HCT116 (cell line): ENCODE results near the gene CD3G. TPM values are rescaled to one million over a fixed set of nuclear protein-coding genes. Genes with fewer than 3 reads are reported as not detected.

Source experiments
- ATAC-seq: fragments of 200-7000 bp; cut with Tn5 transposase; 2 replicates; pipeline ENCODE4 v1.9.1; 2020; ENCODE audit warnings: mild to moderate bottlenecking, moderate library complexity
- BruUV-seq: library from RNA; stranded (reverse); fragments of 400-500 nt; replicated peaks from 2 replicates; lab custom pipeline; 2021; lab: Mats Ljungman, UMichigan
- CTCF ChIA-PET: fragments of 300-600 bp; sonication (Branson Sonifier 250); formaldehyde crosslinking; loops from one replicate; lab custom pipeline; 2021; ENCODE audit warnings: antibody characterized with exemption; lab: Charles Lee
- POLR2A ChIA-PET: fragments of 300-600, 350-600 bp; sonication (Branson Sonifier 250); formaldehyde crosslinking; loops from one replicate; lab custom pipeline; 2021; ENCODE audit warnings: antibody characterized with exemption; lab: Charles Lee
- RAD21 ChIA-PET, 2 experiments: fragments of 300-600 bp; sonication (Branson Sonifier 250); formaldehyde crosslinking; loops; one replicate each; lab custom pipeline; 2023; ENCODE audit warnings: low total read pairs in 2 of 2; ENCODE audit not compliant: uncharacterized antibody in 2 of 2, unreplicated experiment in 2 of 2, low non-redundant PET in 1 of 2; lab: Charles Lee
- DNase-seq: peaks from one replicate; pipeline ENCODE4 v3.0.0-alpha.2; 2010; ENCODE audit warnings: low read depth, low spot score
- H2AFZ ChIP-seq: fragments of 200-600 bp; shearing (Covaris generic), sonication (generic); 2 replicates; pipeline ENCODE4 v1.6.1; 2017; ENCODE audit warnings: low read depth, mixed run types, mixed read lengths, antibody characterized with exemption, low read length; ENCODE audit not compliant: poor library complexity, severe bottlenecking
- H3K27ac ChIP-seq: 2 replicates; pipeline ENCODE4 v1.5.1; 2012; ENCODE audit warnings: low read depth, low read length
- H3K27me3 ChIP-seq: fragments of 200-600 bp; sonication (generic); 2 replicates; pipeline ENCODE4 v1.6.1; 2016; ENCODE audit warnings: mixed run types, low read length, mixed read lengths; ENCODE audit not compliant: insufficient read depth
- H3K36me3 ChIP-seq, 2 experiments: fragments of 200-500 bp in 1 of 2; fragments of 200-600 bp in 1 of 2; sonication (Bioruptor generic) in 1 of 2; sonication (generic) in 1 of 2; 2 replicates each; pipeline versions ENCODE4 v1.5.1 to v1.6.1; 2014 to 2016; ENCODE audit warnings: low read length in 2 of 2, inconsistent platforms in 1 of 2, mixed read lengths in 1 of 2, mixed run types in 1 of 2; ENCODE audit not compliant: insufficient read depth in 2 of 2, control insufficient read depth in 1 of 2
- H3K4me1 ChIP-seq, 2 experiments: fragments of 200-600 bp in 1 of 2; sonication (generic) in 1 of 2; 2 replicates each; pipeline versions ENCODE4 v1.5.1 to v1.6.1; 2012 to 2017; ENCODE audit warnings: low read length in 2 of 2, inconsistent platforms in 1 of 2, mild to moderate bottlenecking in 1 of 2, mixed read lengths in 1 of 2, mixed run types in 1 of 2, moderate library complexity in 1 of 2; ENCODE audit not compliant: insufficient read depth in 2 of 2, control insufficient read depth in 1 of 2
- H3K4me2 ChIP-seq: fragments of 200-600 bp; sonication (generic); 2 replicates; pipeline ENCODE4 v1.6.1; 2017; ENCODE audit warnings: mixed run types, low read length, mixed read lengths
- H3K4me3 ChIP-seq, 2 experiments: fragments of 200-600 bp in 1 of 2; sonication (generic) in 1 of 2; replicated peaks in 1 of 2; 2 replicates each; pipeline ENCODE4 v1.5.1; 2011 to 2016; ENCODE audit warnings: low read length in 2 of 2, control low read depth in 1 of 2, low read depth in 1 of 2, mild to moderate bottlenecking in 1 of 2, mixed read lengths in 1 of 2, mixed run types in 1 of 2
- H3K79me2 ChIP-seq: fragments of 200-600 bp; sonication (generic); 2 replicates; pipeline ENCODE4 v1.6.1; 2017; ENCODE audit warnings: mild to moderate bottlenecking, mixed run types, low read length, moderate library complexity, mixed read lengths; ENCODE audit not compliant: insufficient read depth
- H3K9ac ChIP-seq: fragments of 200-600 bp; sonication (generic); 2 replicates; pipeline ENCODE4 v1.6.1; 2016; ENCODE audit warnings: low read length, mixed read lengths
- H3K9me2 ChIP-seq: fragments of 200-600 bp; sonication (generic), shearing (Covaris generic); 2 replicates; pipeline ENCODE4 v1.6.1; 2017; ENCODE audit warnings: mixed run types, mild to moderate bottlenecking, moderate library complexity; ENCODE audit not compliant: insufficient read depth
- H3K9me3 ChIP-seq, 2 experiments: fragments of 200-500 bp in 1 of 2; fragments of 200-600 bp in 1 of 2; sonication (Bioruptor generic) in 1 of 2; sonication (generic) in 1 of 2; 2 replicates each; pipeline ENCODE4 v1.6.1; 2014 to 2017; ENCODE audit warnings: low read length in 2 of 2, mixed read lengths in 2 of 2, inconsistent platforms in 1 of 2, low read depth in 1 of 2, mild to moderate bottlenecking in 1 of 2, mixed run types in 1 of 2, moderate library complexity in 1 of 2; ENCODE audit not compliant: control insufficient read depth in 1 of 2, insufficient read depth in 1 of 2
- H4K20me1 ChIP-seq: fragments of 200-600 bp; sonication (generic), shearing (Covaris generic); 2 replicates; pipeline ENCODE4 v1.6.1; 2017; ENCODE audit warnings: mixed run types, mild to moderate bottlenecking, moderate library complexity; ENCODE audit not compliant: insufficient read depth
- EGR1 ChIP-seq: IDR thresholded peaks from 2 replicates; pipeline ENCODE4 v1.6.1; 2012; ENCODE audit warnings: low read depth
- EZH2phosphoT487 ChIP-seq: fragments of 200-600 bp; IDR thresholded peaks from 2 replicates; pipeline ENCODE4 v1.6.1; 2018; ENCODE audit warnings: antibody characterized with exemption, borderline replicate concordance
- RAD21 ChIP-seq: IDR thresholded peaks from 2 replicates; pipeline ENCODE4 v1.6.1; 2012; ENCODE audit warnings: low read depth, mild to moderate bottlenecking
- REST ChIP-seq: IDR thresholded peaks from 2 replicates; pipeline ENCODE4 v1.6.1; 2012; ENCODE audit warnings: low read depth
- SRF ChIP-seq: IDR thresholded peaks from 2 replicates; pipeline ENCODE4 v1.6.1; 2012; ENCODE audit warnings: low read depth
- intact Hi-C: fragments of 100-400 bp; cut with micrococcal nuclease; formaldehyde crosslinking; loops from 2 replicates; pipeline ENCODE4 v1.10.0; 2022
- total RNA-seq: library from RNA; stranded (reverse); gene quantifications from one replicate; pipeline ENCODE4 v1.2.1, GENCODE V29; 2021; ENCODE audit not compliant: unreplicated experiment
- TF ChIP-seq, protein P1 (sequence below), 3 experiments: fragments of 200-600 bp in 1 of 3; sonication (generic) in 1 of 3; IDR thresholded peaks in 2 of 3; conservative IDR thresholded peaks in 1 of 3; 2 replicates each; pipeline ENCODE4 v1.5.1; 2012 to 2017; ENCODE audit warnings: low read depth in 2 of 3, low read length in 2 of 3, antibody characterized with exemption in 1 of 3, borderline replicate concordance in 1 of 3, control low read depth in 1 of 3, mild to moderate bottlenecking in 1 of 3, mixed read lengths in 1 of 3, mixed run types in 1 of 3, moderate library complexity in 1 of 3; ENCODE audit not compliant: insufficient read depth in 1 of 3

The CD3G gene
- total RNA-seq, 1 experiment from 2014 or later, result 0.20 TPM

DNA sequence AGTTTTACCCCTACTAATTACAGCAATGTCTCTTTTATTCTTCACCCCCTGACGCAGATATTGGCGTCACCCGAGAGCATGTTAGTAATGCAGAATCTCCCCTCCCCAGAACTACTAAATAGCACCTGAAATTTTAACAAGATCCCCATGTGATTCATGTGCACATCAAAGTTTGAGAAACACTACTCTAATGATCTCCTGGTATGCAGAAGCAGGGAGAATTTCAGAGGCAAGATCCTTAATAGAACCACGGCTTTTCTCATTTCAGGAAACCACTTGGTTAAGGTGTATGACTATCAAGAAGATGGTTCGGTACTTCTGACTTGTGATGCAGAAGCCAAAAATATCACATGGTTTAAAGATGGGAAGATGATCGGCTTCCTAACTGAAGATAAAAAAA lies 5.3 kb downstream of the CD3G start (continued):
- TF ChIP-seq EGR1 (no peak), EZH2phosphoT487 (no peak), SRF (no peak)

GRCh38 chr11:118353084-118353710 lies 9.1 kb downstream of the CD3G start:
- BruUV-seq, result no TSS peak
- Histone ChIP-seq H3K4me2 (peak overlapping the region; percentile 51), H4K20me1 (no peaks in the 10 kb centered on the region), H3K27me3 (peaks cover 22% of the 10 kb centered on the region), H2AFZ (peak overlapping the region; percentile 87), H3K4me1 (no peaks in the 10 kb centered on the region), H3K4me3 (no peak overlapping the region), H3K79me2 (no peaks in the 10 kb centered on the region), H3K9me3 (no peaks in the 10 kb centered on the region), H3K9ac (no peak overlapping the region), H3K27ac (no peak overlapping the region), H3K9me2 (no peaks in the 10 kb centered on the region), H3K36me3 (no peaks in the 10 kb centered on the region)
- ATAC-seq (no peak; the same call in 1 of the 2 replicates), DNase-seq (no peak)
- ChIA-PET RAD21 (interaction anchor here in 1 of 2 experiments (0.7 kb wide), 1 partner anchor 20 kb away, joined by 3 read pairs; no protein-coding TSS in a partner anchor), POLR2A (no interaction called here), CTCF (interaction anchor here (1.0 to 1.8 kb wide), 3 partner anchors 9 to 155 kb away, joined by 4 to 7 read pairs (median 5); no protein-coding TSS in a partner anchor)
- intact Hi-C loops, result loop anchor here (1.0 to 2.0 kb wide), 3 partner anchors 58 to 208 kb away; no protein-coding TSS in a partner anchor
- TF ChIP-seq, protein P1, sequence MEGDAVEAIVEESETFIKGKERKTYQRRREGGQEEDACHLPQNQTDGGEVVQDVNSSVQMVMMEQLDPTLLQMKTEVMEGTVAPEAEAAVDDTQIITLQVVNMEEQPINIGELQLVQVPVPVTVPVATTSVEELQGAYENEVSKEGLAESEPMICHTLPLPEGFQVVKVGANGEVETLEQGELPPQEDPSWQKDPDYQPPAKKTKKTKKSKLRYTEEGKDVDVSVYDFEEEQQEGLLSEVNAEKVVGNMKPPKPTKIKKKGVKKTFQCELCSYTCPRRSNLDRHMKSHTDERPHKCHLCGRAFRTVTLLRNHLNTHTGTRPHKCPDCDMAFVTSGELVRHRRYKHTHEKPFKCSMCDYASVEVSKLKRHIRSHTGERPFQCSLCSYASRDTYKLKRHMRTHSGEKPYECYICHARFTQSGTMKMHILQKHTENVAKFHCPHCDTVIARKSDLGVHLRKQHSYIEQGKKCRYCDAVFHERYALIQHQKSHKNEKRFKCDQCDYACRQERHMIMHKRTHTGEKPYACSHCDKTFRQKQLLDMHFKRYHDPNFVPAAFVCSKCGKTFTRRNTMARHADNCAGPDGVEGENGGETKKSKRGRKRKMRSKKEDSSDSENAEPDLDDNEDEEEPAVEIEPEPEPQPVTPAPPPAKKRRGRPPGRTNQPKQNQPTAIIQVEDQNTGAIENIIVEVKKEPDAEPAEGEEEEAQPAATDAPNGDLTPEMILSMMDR (IDR thresholded peaks at IDR 0.05 in 2 of 3, conservative IDR thresholded peaks at IDR 0.05 in 1 of 3; ENCODE audit: borderline replicate concordance in 1 of 3, insufficient read depth in 1 of 3, low read depth in 2 of 3, low read length in 2 of 3), result peak; percentile 45 to 76 (median 70); a peak in 5 of 6 replicates
- TF ChIP-seq RAD21, result peak; percentile 62
- no peak for TF ChIP-seq REST
